Endothelial cell of umbilical vein (primary cell): ENCODE measurements around the gene KCNJ18. TPM values are rescaled to one million over a fixed set of nuclear protein-coding genes. Genes with fewer than 3 reads are reported as not detected.

Experiments used
- BruUV-seq: library from RNA; stranded (reverse); fragments of 400-500 nt; replicated peaks from 2 replicates; lab custom pipeline; 2021; lab: Mats Ljungman, UMichigan
- CTCF ChIA-PET: fragments of 300-600, 350-600 bp; sonication (Branson Sonifier 250); formaldehyde crosslinking; loops from one replicate; lab custom pipeline; 2021; ENCODE audit warnings: antibody characterized with exemption, inconsistent platforms; lab: Charles Lee
- POLR2A ChIA-PET: fragments of 300-600, 350-600 bp; sonication (Branson Sonifier 250); formaldehyde crosslinking; loops from one replicate; lab custom pipeline; 2021; ENCODE audit warnings: antibody characterized with exemption, inconsistent platforms; lab: Charles Lee
- DNase-seq: peaks from one replicate; pipeline ENCODE4 v3.0.0-alpha.2; 2011; ENCODE audit warnings: low read depth, low spot score
- FAIRE-seq: peaks from 2 replicates; lab custom pipeline; 2011; peaks lifted over from hg19 to GRCh38; lab: Jason Lieb, UNC
- H2AFZ ChIP-seq: 2 replicates; pipeline ENCODE4 v1.6.0; 2012; ENCODE audit warnings: low read depth, low read length, control low read depth, inconsistent platforms
- H3K27ac ChIP-seq: 2 replicates; pipeline ENCODE4 v1.5.1; 2011; ENCODE audit warnings: low read depth, mild to moderate bottlenecking, control low read depth, low read length, moderate library complexity; ENCODE audit not compliant: insufficient read depth
- H3K27me3 ChIP-seq, 2 experiments: 2 replicates each; pipeline versions ENCODE4 v1.6.0 to v1.6.1; 2011; ENCODE audit warnings: low read length in 2 of 2, mixed read lengths in 1 of 2; ENCODE audit not compliant: control insufficient read depth in 2 of 2, insufficient read depth in 2 of 2
- H3K36me3 ChIP-seq, 2 experiments: 2 replicates in 1 of 2; 3 replicates in 1 of 2; pipeline ENCODE4 v1.5.1; 2011; ENCODE audit warnings: low read length in 2 of 2, mild to moderate bottlenecking in 1 of 2, moderate library complexity in 1 of 2; ENCODE audit not compliant: control insufficient read depth in 2 of 2, insufficient read depth in 2 of 2; ENCODE audit errors: extremely low read depth in 1 of 2
- H3K4me1 ChIP-seq: 3 replicates; pipeline ENCODE4 v1.5.1; 2011; ENCODE audit warnings: mild to moderate bottlenecking, low read length; ENCODE audit not compliant: control insufficient read depth, insufficient read depth; ENCODE audit errors: extremely low read depth
- H3K4me2 ChIP-seq: 2 replicates; pipeline ENCODE4 v1.6.1; 2011; ENCODE audit warnings: low read length, control low read depth, mixed read lengths; ENCODE audit not compliant: insufficient read depth
- H3K4me3 ChIP-seq, 3 experiments: fragments of 200-600 bp in 1 of 3; sonication (generic), shearing (Covaris generic) in 1 of 3; replicated peaks in 1 of 3; 2 replicates each; pipeline ENCODE4 v1.5.1; 2011 to 2016; ENCODE audit warnings: control low read depth in 3 of 3, low read length in 3 of 3, mild to moderate bottlenecking in 2 of 3, inconsistent platforms in 1 of 3, low read depth in 1 of 3, moderate library complexity in 1 of 3; ENCODE audit not compliant: insufficient read depth in 1 of 3
- H3K79me2 ChIP-seq: 2 replicates; pipeline ENCODE4 v1.6.0; 2012; ENCODE audit warnings: low read length, inconsistent platforms; ENCODE audit not compliant: control insufficient read depth, insufficient read depth
- H3K9ac ChIP-seq: replicated peaks from 2 replicates; pipeline ENCODE3; 2011; ENCODE audit warnings: low read length, control low read depth; ENCODE audit not compliant: insufficient read depth; ENCODE audit errors: extremely low read depth
- H3K9me1 ChIP-seq: replicated peaks from 3 replicates; pipeline ENCODE4 v1.6.0; 2011; ENCODE audit warnings: mild to moderate bottlenecking, low read length; ENCODE audit not compliant: control insufficient read depth, insufficient read depth; ENCODE audit errors: extremely low read depth
- H3K9me3 ChIP-seq: replicated peaks from 2 replicates; pipeline ENCODE4 v1.5.1; 2012; ENCODE audit warnings: low read length, inconsistent platforms; ENCODE audit not compliant: control insufficient read depth, insufficient read depth
- H4K20me1 ChIP-seq: replicated peaks from 2 replicates; pipeline ENCODE3; 2011; ENCODE audit warnings: mild to moderate bottlenecking, low read length; ENCODE audit not compliant: control insufficient read depth, insufficient read depth; ENCODE audit errors: extremely low read depth
- CTCF ChIP-seq, 2 donors: IDR thresholded peaks; 1 replicate in 1 of 2; 2 replicates in 1 of 2; pipeline ENCODE4 v1.5.1; 2011; ENCODE audit warnings: low read length in 2 of 2, mild to moderate bottlenecking in 2 of 2, moderate library complexity in 2 of 2, control low read depth in 1 of 2, inconsistent platforms in 1 of 2, low read depth in 1 of 2; ENCODE audit not compliant: insufficient read depth in 1 of 2; ENCODE audit errors: extremely low read depth in 1 of 2
- EZH2 ChIP-seq: IDR thresholded peaks from 2 replicates; pipeline ENCODE4 v1.6.1; 2012; ENCODE audit warnings: borderline replicate concordance, low read depth, mild to moderate bottlenecking, moderate library complexity, low read length, inconsistent platforms; ENCODE audit not compliant: severe bottlenecking
- FOS ChIP-seq: IDR thresholded peaks from 2 replicates; pipeline ENCODE4 v1.6.1; 2011; ENCODE audit warnings: mild to moderate bottlenecking, low read length, moderate library complexity, borderline replicate concordance; ENCODE audit not compliant: insufficient read depth
- GATA2 ChIP-seq: IDR thresholded peaks from 2 replicates; pipeline ENCODE4 v1.7.0; 2011; ENCODE audit warnings: low read depth, mild to moderate bottlenecking, moderate library complexity, mixed read lengths, low read length; ENCODE audit not compliant: insufficient read length, insufficient read depth
- JUN ChIP-seq: IDR thresholded peaks from 2 replicates; pipeline ENCODE4 v1.6.1; 2011; ENCODE audit warnings: borderline replicate concordance, low read depth; ENCODE audit not compliant: insufficient read length, insufficient read depth
- MAX ChIP-seq: IDR thresholded peaks from 2 replicates; pipeline ENCODE4 v1.6.1; 2011; ENCODE audit not compliant: insufficient read depth, insufficient read length
- MYC ChIP-seq: IDR thresholded peaks from one replicate; pipeline ENCODE4 v1.6.1; 2011; ENCODE audit warnings: mild to moderate bottlenecking, low read depth, low read length
- POLR2A ChIP-seq: IDR thresholded peaks from 2 replicates; pipeline ENCODE4 v1.6.1; 2012; ENCODE audit warnings: low read depth, mild to moderate bottlenecking, control low read depth, low read length
- POLR2AphosphoS5 ChIP-seq: IDR thresholded peaks from 2 replicates; pipeline ENCODE4 v1.6.1; 2012; ENCODE audit warnings: low read depth, mild to moderate bottlenecking, control low read depth, low read length, moderate library complexity; ENCODE audit not compliant: insufficient read depth
- dilution Hi-C: fragments of 300-500 bp; cut with MboI; formaldehyde crosslinking; loops from one replicate; pipeline ENCODE4 v1.15.0; 2019; ENCODE audit warnings: low sequenced_read_pairs; ENCODE audit not compliant: extremely low pct_ligation_motif_present
- intact Hi-C: fragments of 100-400 bp; cut with micrococcal nuclease; formaldehyde crosslinking; loops from one replicate; pipeline ENCODE4 v1.10.0; 2022
- polyA plus RNA-seq, 4 experiments: library from polyadenylated mRNA; depleted of rRNA in 3 of 4; stranded (reverse) in 3 of 4; unstranded in 1 of 4; fragments of >200 nt; gene quantifications; 2 replicates each; pipeline versions ENCODE4 v1.2.1 to v1.2.3, GENCODE V29; 2011 to 2012; ENCODE audit warnings: missing spikeins in 1 of 4
- total RNA-seq: library from RNA; stranded (reverse); gene quantifications from 2 replicates; pipeline ENCODE4 v1.2.3, GENCODE V29; 2021

KCNJ18 gene
- total and polyA plus RNA-seq, 2 donors (not counting 3 experiments of a cell fraction or from before 2014, with no cell fraction given), result not detected

GRCh38 chr17:21678393-21679081, 13.8 kb upstream of the KCNJ18 start:
- TF ChIP-seq MAX (no peak), MYC (no peak), POLR2AphosphoS5 (no peak), CTCF (IDR thresholded peaks at IDR 0.05; ENCODE audit: extremely low read depth in 1 of 2, insufficient read depth in 1 of 2, low read depth in 1 of 2, low read length in 2 of 2) (no peak), GATA2 (no peak), EZH2 (no peak), POLR2A (no peak), JUN (no peak), FOS (no peak)
- Histone ChIP-seq H2AFZ (no peak overlapping the region), H3K9ac (no peak overlapping the region), H3K27ac (no peak overlapping the region), H3K4me2 (no peak overlapping the region), H3K36me3 (no peaks in the 10 kb centered on the region), H3K79me2 (no peaks in the 10 kb centered on the region), H3K4me1 (no peaks in the 10 kb centered on the region), H3K27me3 (no peaks in the 10 kb centered on the region), H3K4me3 (no peak overlapping the region), H3K9me3 (peaks cover 19% of the 10 kb centered on the region), H3K9me1 (no peaks in the 10 kb centered on the region), H4K20me1 (no peaks in the 10 kb centered on the region)
- ChIA-PET POLR2A (no interaction called here), CTCF (no interaction called here)
- BruUV-seq, result no TSS peak
- DNase-seq (no peak), FAIRE-seq (no peak)
- dilution Hi-C loops, result no loop called here
- intact Hi-C loops, result no loop called here
